AG04450 (cell line): ENCODE measurements around the gene TSPAN3. TPM values are rescaled to one million over a fixed set of nuclear protein-coding genes. Genes with fewer than 3 reads are reported as not detected.

ENCODE experiments used
- CTCF ChIA-PET: fragments of 300-600, 350-600 bp; formaldehyde crosslinking; extraction: SDS; loops from one replicate; lab custom pipeline; 2022; ENCODE audit warnings: antibody characterized with exemption, inconsistent platforms; lab: Charles Lee
- POLR2A ChIA-PET: fragments of 350-600 bp; formaldehyde crosslinking; extraction: SDS; loops from one replicate; lab custom pipeline; 2021; ENCODE audit warnings: antibody characterized with exemption, inconsistent platforms; lab: Yijun Ruan, JAX
- DNase-seq: peaks from one replicate; pipeline ENCODE4 v3.0.0-alpha.2; 2011; ENCODE audit warnings: low read depth, low spot score
- H3K27ac ChIP-seq: one replicate; pipeline ENCODE4 v1.5.1; 2012; ENCODE audit warnings: low read depth, low read length, control low read depth
- H3K27me3 ChIP-seq: one replicate; pipeline ENCODE4 v1.6.0; 2012; ENCODE audit warnings: low read length; ENCODE audit not compliant: control insufficient read depth, insufficient read depth
- H3K4me3 ChIP-seq: 2 replicates; pipeline ENCODE4 v1.5.1; 2011; ENCODE audit warnings: mild to moderate bottlenecking, low read depth, low read length, control low read depth
- H3K9me3 ChIP-seq: 2 replicates; pipeline ENCODE4 v1.5.1; 2012; ENCODE audit warnings: low read length; ENCODE audit not compliant: control insufficient read depth, insufficient read depth
- polyA plus RNA-seq: library from polyadenylated mRNA; depleted of rRNA; stranded (reverse); fragments of >200 nt; gene quantifications from 2 replicates; pipeline ENCODE4 v1.2.3, GENCODE V29; 2011
- TF ChIP-seq, protein P1 (sequence below): IDR thresholded peaks from 2 replicates; pipeline ENCODE4 v1.5.1; 2011; ENCODE audit warnings: low read depth, low read length, control low read depth, inconsistent platforms

The TSPAN3 gene
- polyA plus RNA-seq, 1 experiment: 410 TPM

- no peak overlapping the region for H3K4me3 ChIP-seq
- no peak overlapping the region for H3K27ac ChIP-seq
- DNase-seq: no peak
- TF ChIP-seq, protein P1, sequence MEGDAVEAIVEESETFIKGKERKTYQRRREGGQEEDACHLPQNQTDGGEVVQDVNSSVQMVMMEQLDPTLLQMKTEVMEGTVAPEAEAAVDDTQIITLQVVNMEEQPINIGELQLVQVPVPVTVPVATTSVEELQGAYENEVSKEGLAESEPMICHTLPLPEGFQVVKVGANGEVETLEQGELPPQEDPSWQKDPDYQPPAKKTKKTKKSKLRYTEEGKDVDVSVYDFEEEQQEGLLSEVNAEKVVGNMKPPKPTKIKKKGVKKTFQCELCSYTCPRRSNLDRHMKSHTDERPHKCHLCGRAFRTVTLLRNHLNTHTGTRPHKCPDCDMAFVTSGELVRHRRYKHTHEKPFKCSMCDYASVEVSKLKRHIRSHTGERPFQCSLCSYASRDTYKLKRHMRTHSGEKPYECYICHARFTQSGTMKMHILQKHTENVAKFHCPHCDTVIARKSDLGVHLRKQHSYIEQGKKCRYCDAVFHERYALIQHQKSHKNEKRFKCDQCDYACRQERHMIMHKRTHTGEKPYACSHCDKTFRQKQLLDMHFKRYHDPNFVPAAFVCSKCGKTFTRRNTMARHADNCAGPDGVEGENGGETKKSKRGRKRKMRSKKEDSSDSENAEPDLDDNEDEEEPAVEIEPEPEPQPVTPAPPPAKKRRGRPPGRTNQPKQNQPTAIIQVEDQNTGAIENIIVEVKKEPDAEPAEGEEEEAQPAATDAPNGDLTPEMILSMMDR: no peak
- no peaks in the 10 kb centered on the region; the same call in 1 of the 2 replicates for H3K9me3 ChIP-seq
- POLR2A ChIA-PET: no interaction called here
- H3K27me3 ChIP-seq: no peaks in the 10 kb centered on the region
- CTCF ChIA-PET: interaction anchor here (0.6 to 1.6 kb wide), 3 partner anchors 43 to 475 kb away, joined by 3 to 4 read pairs (median 4); no protein-coding TSS in a partner anchor
Observed at GRCh38 chr15:77067691-77068367, 3.1 kb downstream of the TSPAN3 start.

GRCh38 chr15:77066971-77067690, 3.8 kb downstream of the TSPAN3 start:
- H3K27ac ChIP-seq: no peak overlapping the region
- no peak for DNase-seq
- H3K27me3 ChIP-seq: no peaks in the 10 kb centered on the region
- no peak overlapping the region for H3K4me3 ChIP-seq
- POLR2A ChIA-PET: no interaction called here
- CTCF ChIA-PET: interaction anchor here (0.6 to 1.4 kb wide), 2 partner anchors 43 to 407 kb away, joined by 3 to 4 read pairs; no protein-coding TSS in a partner anchor
- no peaks in the 10 kb centered on the region; the same call in 1 of the 2 replicates for H3K9me3 ChIP-seq
- TF ChIP-seq, protein P1: no peak

- ChIA-PET CTCF (no interaction called here), POLR2A (no interaction called here)
- no peak for DNase-seq
- Histone ChIP-seq H3K27me3 (no peaks in the 10 kb centered on the region), H3K4me3 (no peak overlapping the region), H3K9me3 (no peaks in the 10 kb centered on the region), H3K27ac (no peak overlapping the region)
- TF ChIP-seq, protein P1: no peak
Observed at GRCh38 chr15:77064539-77065308, 6.2 kb downstream of the TSPAN3 start.

DNA sequence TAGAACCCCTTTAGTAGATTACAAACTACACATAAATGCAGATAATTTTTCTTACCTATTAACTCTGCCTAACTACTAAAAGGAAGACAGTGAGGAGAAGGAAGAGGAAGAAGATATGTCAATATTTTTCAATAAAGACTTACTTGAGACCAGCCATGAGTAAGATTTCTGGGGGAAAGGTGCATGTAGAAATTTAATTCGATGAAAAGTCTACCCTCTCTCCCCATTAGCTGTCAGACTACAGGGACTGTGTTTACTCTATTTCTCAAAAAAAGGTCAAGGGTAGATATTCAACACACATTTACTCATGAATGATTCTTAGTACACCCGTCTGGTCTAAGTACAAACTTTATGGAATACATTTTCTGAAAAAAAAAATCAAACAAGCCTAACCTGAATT, 6.8 kb downstream of the TSPAN3 start:
- no peak overlapping the region for H3K27ac ChIP-seq
- DNase-seq: no peak
- H3K4me3 ChIP-seq: no peak overlapping the region
- ChIA-PET CTCF (no interaction called here), POLR2A (no interaction called here)
- no peaks in the 10 kb centered on the region for H3K27me3 ChIP-seq
- TF ChIP-seq, protein P1: no peak
- no peaks in the 10 kb centered on the region for H3K9me3 ChIP-seq
